Stimulated activated naive CD8-positive, alpha-beta T cell treated with anti-CD3 and anti-CD28 coated beads, Interleukin-15, amount 100 ng/mL, for 72 hours (primary cell): ENCODE measurements around the gene STX17.
"Not testable (repeated sequence)": the region's sequence is repeated elsewhere in the genome, so short reads cannot be mapped to it uniquely, and the experiment has no call there.

ENCODE experiments used
- ATAC-seq: fragments of 150-1000 bp; cut with Tn5 transposase; 2 replicates; pipeline ENCODE4 v1.10.0; 2021; ENCODE audit warnings: mild to moderate bottlenecking, moderate library complexity
- DNase-seq, 2 donors: peaks; one replicate each; pipeline ENCODE4 v3.0.0; 2021 to 2022
- H3K27ac Mint-ChIP-seq, 2 donors: one replicate each; pipeline ENCODE4 v1.8.0; 2022; ENCODE audit warnings: mild to moderate bottlenecking in 2 of 2, mixed read lengths in 2 of 2, moderate library complexity in 2 of 2
- H3K27me3 Mint-ChIP-seq: one replicate; pipeline ENCODE4 v1.8.0; 2022; ENCODE audit warnings: mixed read lengths
- H3K4me1 Mint-ChIP-seq: one replicate; pipeline ENCODE4 v1.8.0; 2022; ENCODE audit warnings: mild to moderate bottlenecking, mixed read lengths
- H3K4me3 Mint-ChIP-seq, 2 donors: one replicate each; pipeline ENCODE4 v1.8.0; 2022; ENCODE audit warnings: mild to moderate bottlenecking in 2 of 2, mixed read lengths in 2 of 2, moderate library complexity in 1 of 2
- H3K9me3 Mint-ChIP-seq, 2 donors: one replicate each; pipeline ENCODE4 v1.8.0; 2022; ENCODE audit warnings: mixed read lengths in 2 of 2

Gene STX17

DNA sequence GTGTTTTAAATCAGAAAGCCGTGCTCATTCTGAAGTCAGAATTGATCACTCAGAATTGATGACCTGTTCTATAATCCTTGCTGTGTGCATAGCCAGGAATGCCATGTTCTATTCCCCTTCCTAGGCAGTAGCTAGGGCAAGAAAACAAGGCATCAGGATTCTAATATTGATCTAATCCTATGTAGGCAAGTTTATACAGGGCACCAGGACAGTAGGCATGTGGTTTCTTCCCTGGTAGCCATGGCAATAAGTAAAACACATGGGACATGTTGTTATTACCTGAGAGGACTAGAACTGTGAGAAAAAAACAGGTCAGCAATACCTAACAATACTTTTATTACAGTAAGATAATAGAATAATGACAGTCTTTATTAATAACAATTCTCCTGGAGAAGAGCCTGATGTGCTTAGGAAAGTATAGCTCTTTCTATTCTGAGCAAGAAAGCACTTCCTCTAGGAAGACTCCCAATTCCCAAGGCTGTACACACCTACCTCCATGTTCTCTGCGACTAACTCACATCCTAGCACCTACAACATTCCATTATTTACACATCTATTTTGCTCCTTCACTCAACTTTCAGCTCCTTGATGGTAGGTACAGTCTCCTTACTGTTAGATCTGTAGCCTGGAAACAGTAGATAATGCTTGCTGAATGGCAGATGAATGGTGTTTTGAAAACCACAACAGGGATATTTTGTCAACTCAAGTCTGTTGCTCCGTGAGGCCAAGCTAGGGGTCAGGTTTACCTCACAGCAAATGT, 70.8 kb downstream of the STX17 start:
- H3K27me3 Mint-ChIP-seq = no peaks in the 10 kb centered on the region
- H3K9me3 Mint-ChIP-seq = no peaks in the 10 kb centered on the region
- DNase-seq (no peak), ATAC-seq (no peak)
- no peak overlapping the region for H3K27ac Mint-ChIP-seq
- no peaks in the 10 kb centered on the region for H3K4me1 Mint-ChIP-seq
- H3K4me3 Mint-ChIP-seq = no peak overlapping the region

DNA sequence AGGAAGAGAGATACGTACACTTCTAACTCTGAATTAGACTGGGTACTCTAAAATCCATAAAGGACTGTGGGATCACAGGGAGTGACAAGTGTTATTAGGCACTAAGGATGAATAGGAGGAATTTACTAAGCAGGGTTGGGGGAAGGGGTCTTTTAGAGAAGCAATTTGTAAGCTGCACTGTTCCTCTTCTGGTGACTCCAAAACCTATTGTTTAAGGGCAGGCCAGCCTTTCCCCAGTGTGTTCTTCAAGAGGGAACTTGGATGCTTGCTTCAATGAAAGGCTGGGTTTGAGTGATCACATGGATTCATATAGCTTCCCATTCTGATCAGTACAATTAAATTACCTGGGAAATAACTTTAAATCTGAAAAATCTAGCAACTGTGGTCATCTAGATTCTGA, 71.8 kb downstream of the STX17 start:
- no peaks in the 10 kb centered on the region for H3K27me3 Mint-ChIP-seq
- no peak for DNase-seq
- H3K4me1 Mint-ChIP-seq = no peaks in the 10 kb centered on the region
- no peak overlapping the region for H3K27ac Mint-ChIP-seq
- no peak for ATAC-seq
- H3K9me3 Mint-ChIP-seq = no peaks in the 10 kb centered on the region
- no peak overlapping the region for H3K4me3 Mint-ChIP-seq

GRCh38 chr9:99980598-99980997, 74.1 kb downstream of the STX17 start:
- Mint-ChIP-seq H3K27ac (no peak overlapping the region), H3K4me1 (no peaks in the 10 kb centered on the region), H3K4me3 (no peak overlapping the region), H3K27me3 (no peaks in the 10 kb centered on the region), H3K9me3 (no peaks in the 10 kb centered on the region)
- ATAC-seq (no peak), DNase-seq (no peak)

DNA sequence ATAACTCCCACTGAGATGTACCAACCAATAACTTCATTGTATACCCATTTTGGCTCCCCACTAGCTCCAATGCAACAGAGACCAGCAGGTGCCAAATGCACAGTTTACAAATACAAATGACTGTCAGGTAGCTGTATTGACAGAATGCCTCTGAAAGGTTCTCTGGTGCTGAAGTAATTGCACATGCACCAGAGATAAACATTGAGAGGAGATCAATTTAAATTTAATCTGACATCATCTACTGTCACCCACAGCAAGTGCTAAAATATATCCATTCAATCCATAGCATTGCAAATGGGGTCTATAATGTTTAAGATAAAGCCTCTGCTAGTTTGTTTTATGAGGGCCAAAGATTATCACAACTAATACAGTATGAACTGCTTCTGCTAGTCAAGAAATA, 80.2 kb downstream of the STX17 start:
- no peak overlapping the region for H3K27ac Mint-ChIP-seq
- ATAC-seq = no peak

GRCh38 chr9:99990508-99990907, 84.1 kb downstream of the STX17 start:
- ATAC-seq, H3K4me1 Mint-ChIP-seq, H3K27me3 Mint-ChIP-seq, H3K27ac Mint-ChIP-seq, DNase-seq, H3K4me3 Mint-ChIP-seq: not testable (repeated sequence)
- H3K9me3 Mint-ChIP-seq = peaks cover 24 to 27% of the 10 kb centered on the region in 2 donors

More for the DNA sequence above, 80.2 kb downstream of the STX17 start:
- no peak for DNase-seq
- Mint-ChIP-seq H3K9me3 (peaks cover 17 to 25% of the 10 kb centered on the region in 2 donors), H3K4me1 (no peaks in the 10 kb centered on the region), H3K27me3 (no peaks in the 10 kb centered on the region), H3K4me3 (no peak overlapping the region)

- ATAC-seq (no peak), DNase-seq (no peak)
- H3K4me1 Mint-ChIP-seq = no peaks in the 10 kb centered on the region
- H3K4me3 Mint-ChIP-seq = no peak overlapping the region
- peak overlapping the region in 1 of 2 donors; percentile 38 for H3K27ac Mint-ChIP-seq
- H3K27me3 Mint-ChIP-seq = no peaks in the 10 kb centered on the region
- H3K9me3 Mint-ChIP-seq = peaks cover 12 to 15% of the 10 kb centered on the region in 2 donors
These were observed 91.8 kb downstream of the STX17 start for GRCh38 chr9:99998266-99998665.

GRCh38 chr9:99998866-99999265, 92.4 kb downstream of the STX17 start:
- no peak overlapping the region for H3K27ac Mint-ChIP-seq
- no peaks in the 10 kb centered on the region for H3K27me3 Mint-ChIP-seq
- DNase-seq = no peak
- H3K4me1 Mint-ChIP-seq = no peaks in the 10 kb centered on the region
- H3K9me3 Mint-ChIP-seq = peaks cover 12 to 15% of the 10 kb centered on the region in 2 donors
- ATAC-seq = no peak
- no peak overlapping the region for H3K4me3 Mint-ChIP-seq

DNA sequence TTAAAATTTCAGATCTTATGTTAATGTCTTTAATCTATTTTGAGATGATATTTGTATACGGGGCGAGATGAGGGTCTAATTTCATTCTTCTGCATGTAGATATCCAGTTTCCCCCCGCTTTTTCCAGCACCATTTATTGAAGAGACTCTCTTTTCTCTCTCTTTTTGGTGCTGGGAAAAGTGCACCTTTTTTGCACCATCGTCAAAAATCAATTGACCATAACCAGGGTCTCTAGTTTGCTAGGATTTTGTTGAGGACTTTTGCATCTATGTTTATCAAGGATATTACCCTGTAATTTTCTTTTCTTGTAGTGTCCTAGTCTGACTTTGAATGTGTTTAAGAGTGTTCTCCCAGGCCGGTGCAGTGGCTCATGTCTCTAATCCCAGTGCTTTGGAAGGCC, 93.3 kb downstream of the STX17 start:
- Mint-ChIP-seq H3K4me3 (no peak overlapping the region), H3K9me3 (peaks cover 12 to 15% of the 10 kb centered on the region in 2 donors), H3K4me1 (no peaks in the 10 kb centered on the region), H3K27me3 (no peaks in the 10 kb centered on the region), H3K27ac (no peak overlapping the region)
- no peak for ATAC-seq
- no peak for DNase-seq

DNA sequence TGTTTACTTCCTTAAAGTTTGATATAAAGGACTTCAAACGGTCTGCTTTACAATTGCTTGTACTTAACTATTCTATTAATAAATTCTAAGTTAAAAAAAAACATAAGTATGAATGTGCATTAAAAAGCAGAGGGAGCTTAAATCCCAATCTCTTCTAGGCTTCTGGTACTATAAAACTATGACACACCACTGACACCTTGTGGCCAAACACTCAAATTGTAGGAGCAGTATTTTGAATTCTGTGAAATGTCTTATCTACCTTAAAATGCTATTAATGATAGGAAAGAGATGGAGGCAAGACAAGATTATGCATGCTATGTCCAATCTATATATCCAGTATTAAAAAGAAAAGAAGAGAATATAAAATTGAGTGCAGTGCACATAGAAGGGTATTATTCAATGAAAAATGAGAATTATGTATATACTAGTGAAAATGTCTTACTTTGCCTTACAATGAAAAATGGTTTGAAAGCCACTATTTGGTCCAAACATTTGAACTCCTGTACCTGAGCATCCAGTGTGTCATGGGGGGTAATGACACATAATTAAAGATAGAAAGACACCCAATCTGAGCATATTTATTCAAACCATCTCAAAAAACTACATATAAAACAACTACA, 104.7 kb downstream of the STX17 start:
- no peak overlapping the region for H3K27ac Mint-ChIP-seq
- no peak overlapping the region for H3K4me3 Mint-ChIP-seq
- H3K9me3 Mint-ChIP-seq = peaks cover 4 to 5% of the 10 kb centered on the region in 2 donors
- ATAC-seq (no peak), DNase-seq (peak; percentile 18 to 29)
- H3K4me1 Mint-ChIP-seq = no peaks in the 10 kb centered on the region
- no peaks in the 10 kb centered on the region for H3K27me3 Mint-ChIP-seq

DNA sequence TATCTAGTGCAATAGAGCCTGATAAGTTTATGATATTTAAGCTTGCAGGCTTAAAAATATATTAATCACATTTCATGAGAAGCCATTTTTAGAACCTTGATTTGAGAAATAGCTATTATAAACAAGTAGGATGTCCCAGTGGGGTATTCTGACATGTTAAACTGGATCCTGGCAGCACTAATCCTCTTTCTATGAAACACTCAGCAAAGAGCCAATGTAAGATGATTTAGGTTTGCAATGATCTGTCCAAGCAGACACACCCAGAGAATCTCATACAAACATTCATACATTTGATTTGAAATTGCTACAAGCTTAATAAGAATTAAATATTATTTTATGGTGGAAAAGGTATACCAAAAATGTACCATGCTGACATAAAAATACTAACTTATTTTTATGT, 105.8 kb downstream of the STX17 start:
- Mint-ChIP-seq H3K27me3 (no peaks in the 10 kb centered on the region), H3K27ac (no peak overlapping the region), H3K4me1 (no peaks in the 10 kb centered on the region), H3K4me3 (no peak overlapping the region), H3K9me3 (peaks cover 4 to 5% of the 10 kb centered on the region in 2 donors)
- DNase-seq (no peak), ATAC-seq (no peak)

- Mint-ChIP-seq H3K27ac (no peak overlapping the region), H3K4me3 (no peak overlapping the region), H3K27me3 (no peaks in the 10 kb centered on the region), H3K9me3 (peaks cover 4 to 5% of the 10 kb centered on the region in 2 donors), H3K4me1 (no peaks in the 10 kb centered on the region)
- ATAC-seq (no peak), DNase-seq (no peak)
These were observed 107.1 kb downstream of the STX17 start for GRCh38 chr9:100013573-100013972.

- Mint-ChIP-seq H3K4me3 (no peak overlapping the region), H3K9me3 (peaks cover 4 to 5% of the 10 kb centered on the region in 2 donors), H3K27ac (no peak overlapping the region), H3K4me1 (no peaks in the 10 kb centered on the region), H3K27me3 (no peaks in the 10 kb centered on the region)
- no peak for ATAC-seq
- DNase-seq = no peak
These were observed 108.4 kb downstream of the STX17 start for GRCh38 chr9:100014846-100015245.

GRCh38 chr9:100019541-100019940, 113.1 kb downstream of the STX17 start:
- H3K4me1 Mint-ChIP-seq = no peaks in the 10 kb centered on the region
- H3K27me3 Mint-ChIP-seq = no peaks in the 10 kb centered on the region
- ATAC-seq (no peak), DNase-seq (no peak)
- no peaks in the 10 kb centered on the region for H3K9me3 Mint-ChIP-seq
- peak overlapping the region in 1 of 2 donors; percentile 62 for H3K27ac Mint-ChIP-seq
- H3K4me3 Mint-ChIP-seq = no peak overlapping the region
